Measurements from ENCODE around the gene TMEM184B. TPM values are rescaled to one million over a fixed set of nuclear protein-coding genes. Genes with fewer than 3 reads are reported as not detected.

Gene TMEM184B
- total RNA-seq, 4 donors from 2014 or later: 39.4 to 108 (median 75.3) TPM

GRCh38 chr22:38258895-38259294, 13.9 kb downstream of the TMEM184B start:
- Histone ChIP-seq H3K4me3 (no peak overlapping the region), H3K4me1 (peaks cover 72 to 85% (median 77%) of the 10 kb centered on the region in 4 donors), H3K27me3 (no peaks in the 10 kb centered on the region), H3K27ac (replicated peaks in 1 of 4) (peak overlapping the region; percentile 83 to 91 (median 88)), H3K36me3 (peaks cover 0 to 12% (median under 1%) of the 10 kb centered on the region in 4 donors), H3K9me3 (no peaks in the 10 kb centered on the region)
- intact Hi-C loops (cut with DNase I): no loop called here
- no peak for DNase-seq (ENCODE audit: extremely low spot score)
- TF ChIP-seq EP300 (IDR thresholded peaks at IDR 0.05) (no peak), POLR2AphosphoS5 (IDR thresholded peaks at IDR 0.05) (peak in 1 of 2 donors; percentile 45), CTCF (IDR thresholded peaks at IDR 0.05) (no peak), POLR2A (IDR thresholded peaks at IDR 0.05; ENCODE audit: low read depth) (no peak)
- WGBS: 35% methylated on average over 8 of the region's 8 CpGs

- H3K27ac ChIP-seq (replicated peaks in 1 of 4): peak overlapping the region; percentile 83 to 91 (median 88)
- H3K9me3 ChIP-seq: no peaks in the 10 kb centered on the region
- 65% methylated on average over 4 of the region's 4 CpGs for WGBS
- peaks cover 68 to 78% (median 72%) of the 10 kb centered on the region in 4 donors for H3K4me1 ChIP-seq
- intact Hi-C loops (cut with DNase I): no loop called here
- DNase-seq (ENCODE audit: extremely low spot score): no peak
- TF ChIP-seq CTCF (IDR thresholded peaks at IDR 0.05): no peak
- no peak for TF ChIP-seq POLR2AphosphoS5 (IDR thresholded peaks at IDR 0.05)
- peak overlapping the region; percentile 19 to 44 (median 40) for H3K4me3 ChIP-seq
- peaks cover 0 to under 1% (median 0%) of the 10 kb centered on the region in 4 donors for H3K36me3 ChIP-seq
- no peaks in the 10 kb centered on the region for H3K27me3 ChIP-seq
Observed at GRCh38 chr22:38257650-38258250, 15.1 kb downstream of the TMEM184B start.

- H3K4me3 ChIP-seq: peak overlapping the region; percentile 19 to 44 (median 40)
- TF ChIP-seq POLR2AphosphoS5 (IDR thresholded peaks at IDR 0.05): peak; percentile 59 to 80
- TF ChIP-seq CTCF (IDR thresholded peaks at IDR 0.05): no peak
- no peak for DNase-seq (ENCODE audit: extremely low spot score)
- peaks cover 67 to 72% (median 70%) of the 10 kb centered on the region in 4 donors for H3K4me1 ChIP-seq
- peak overlapping the region; percentile 83 to 91 (median 88) for H3K27ac ChIP-seq (replicated peaks in 1 of 4)
- intact Hi-C loops (cut with DNase I): no loop called here
- H3K36me3 ChIP-seq: no peaks in the 10 kb centered on the region
- 17% methylated on average over 14 of the region's 14 CpGs for WGBS
- H3K9me3 ChIP-seq: no peaks in the 10 kb centered on the region
- H3K27me3 ChIP-seq: no peaks in the 10 kb centered on the region
Observed at GRCh38 chr22:38257181-38257580, 15.6 kb downstream of the TMEM184B start.

- TF ChIP-seq EP300 (IDR thresholded peaks at IDR 0.05) (no peak), POLR2A (IDR thresholded peaks at IDR 0.05; ENCODE audit: low read depth) (no peak), POLR2AphosphoS5 (IDR thresholded peaks at IDR 0.05) (no peak), CTCF (IDR thresholded peaks at IDR 0.05) (no peak)
- 92% methylated on average over 2 of the region's 2 CpGs for WGBS
- peak overlapping the region in 3 of 4 donors; percentile 83 to 91 (median 89) for H3K27ac ChIP-seq (replicated peaks in 1 of 4)
- DNase-seq (ENCODE audit: extremely low spot score): no peak
- no peaks in the 10 kb centered on the region for H3K36me3 ChIP-seq
- intact Hi-C loops (cut with DNase I): no loop called here
- no peaks in the 10 kb centered on the region for H3K27me3 ChIP-seq
- peaks cover 67 to 72% (median 69%) of the 10 kb centered on the region in 4 donors for H3K4me1 ChIP-seq
- H3K9me3 ChIP-seq: no peaks in the 10 kb centered on the region
- H3K4me3 ChIP-seq: no peak overlapping the region
Observed at GRCh38 chr22:38255697-38256096, 17.1 kb downstream of the TMEM184B start.

GRCh38 chr22:38251341-38251692, 21.5 kb downstream of the TMEM184B start:
- Histone ChIP-seq H3K27ac (replicated peaks in 1 of 4) (no peak overlapping the region), H3K9me3 (no peaks in the 10 kb centered on the region), H3K4me1 (peaks cover 49 to 66% (median 52%) of the 10 kb centered on the region in 4 donors), H3K27me3 (no peaks in the 10 kb centered on the region), H3K4me3 (no peak overlapping the region), H3K36me3 (peaks cover 0 to 16% (median 14%) of the 10 kb centered on the region in 4 donors)
- no peak for TF ChIP-seq EP300 (IDR thresholded peaks at IDR 0.05)
- TF ChIP-seq POLR2AphosphoS5 (IDR thresholded peaks at IDR 0.05): no peak
- no peak for TF ChIP-seq POLR2A (IDR thresholded peaks at IDR 0.05; ENCODE audit: low read depth)
- no peak for TF ChIP-seq CTCF (IDR thresholded peaks at IDR 0.05)
- intact Hi-C loops (cut with DNase I): no loop called here
- no peak for DNase-seq (ENCODE audit: extremely low spot score)
- 86% methylated on average over 6 of the region's 7 CpGs for WGBS
